GOT3 (cell line): ENCODE measurements around the gene SLC47A2.

Experiments used
- DNase-seq: peaks from one replicate; lab custom pipeline; 2025; ENCODE audit warnings: mixed read lengths; lab: John Stamatoyannopoulos, UW

The SLC47A2 gene

DNA sequence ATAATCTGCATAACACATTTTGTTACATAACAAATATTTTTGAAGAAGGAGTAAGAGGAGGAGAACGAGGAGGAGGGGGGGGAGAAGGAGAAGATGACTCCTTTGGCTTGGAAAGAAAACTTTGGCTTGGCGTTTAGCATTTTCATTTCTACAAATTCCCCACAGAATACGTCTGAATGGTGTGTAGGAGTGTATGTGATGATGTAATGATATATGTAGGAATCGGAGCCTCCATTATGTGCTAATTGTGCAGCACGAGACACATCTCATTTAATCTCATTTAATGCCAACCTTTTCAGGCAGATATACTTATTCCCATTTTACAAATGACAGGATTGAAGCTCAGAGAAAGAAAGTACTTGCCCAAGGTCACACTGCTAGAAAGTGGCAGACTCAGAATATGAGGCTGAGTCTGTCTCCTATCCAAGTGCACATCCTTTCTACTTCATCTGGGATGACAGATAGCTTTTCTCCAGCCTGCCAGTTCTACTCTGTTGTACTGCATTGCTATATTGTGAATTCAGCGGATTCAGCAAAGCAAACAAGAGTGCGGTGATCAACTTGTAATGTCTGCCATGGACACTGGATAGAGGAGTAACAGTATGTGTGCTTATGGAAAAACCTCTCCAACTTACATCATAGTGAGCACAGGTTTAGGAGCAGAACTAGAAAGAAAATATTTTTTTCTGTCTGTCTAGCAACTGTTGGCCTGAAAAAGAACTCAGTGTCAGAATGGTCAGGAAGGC lies 10.4 kb upstream of the SLC47A2 start:
- DNase-seq, result no peak

DNA sequence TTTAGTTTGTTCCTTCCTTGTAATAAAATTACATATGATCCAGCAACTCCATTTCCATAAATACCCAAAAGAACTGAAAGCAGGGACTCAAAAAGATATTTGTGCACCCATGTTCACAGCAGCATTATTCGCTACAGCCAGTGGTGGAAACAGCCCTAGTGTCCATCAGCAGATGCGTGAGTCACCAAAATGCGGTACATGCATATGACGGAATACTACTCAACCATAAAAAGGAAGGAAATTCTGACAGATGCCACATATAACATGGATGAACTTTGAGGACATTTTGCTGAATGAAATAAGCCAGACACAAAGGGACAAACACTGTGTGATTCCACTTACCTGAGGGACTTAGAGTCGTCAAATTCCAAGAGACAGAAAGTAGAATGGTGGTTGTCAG lies 9.1 kb upstream of the SLC47A2 start:
- DNase-seq, result no peak

DNA sequence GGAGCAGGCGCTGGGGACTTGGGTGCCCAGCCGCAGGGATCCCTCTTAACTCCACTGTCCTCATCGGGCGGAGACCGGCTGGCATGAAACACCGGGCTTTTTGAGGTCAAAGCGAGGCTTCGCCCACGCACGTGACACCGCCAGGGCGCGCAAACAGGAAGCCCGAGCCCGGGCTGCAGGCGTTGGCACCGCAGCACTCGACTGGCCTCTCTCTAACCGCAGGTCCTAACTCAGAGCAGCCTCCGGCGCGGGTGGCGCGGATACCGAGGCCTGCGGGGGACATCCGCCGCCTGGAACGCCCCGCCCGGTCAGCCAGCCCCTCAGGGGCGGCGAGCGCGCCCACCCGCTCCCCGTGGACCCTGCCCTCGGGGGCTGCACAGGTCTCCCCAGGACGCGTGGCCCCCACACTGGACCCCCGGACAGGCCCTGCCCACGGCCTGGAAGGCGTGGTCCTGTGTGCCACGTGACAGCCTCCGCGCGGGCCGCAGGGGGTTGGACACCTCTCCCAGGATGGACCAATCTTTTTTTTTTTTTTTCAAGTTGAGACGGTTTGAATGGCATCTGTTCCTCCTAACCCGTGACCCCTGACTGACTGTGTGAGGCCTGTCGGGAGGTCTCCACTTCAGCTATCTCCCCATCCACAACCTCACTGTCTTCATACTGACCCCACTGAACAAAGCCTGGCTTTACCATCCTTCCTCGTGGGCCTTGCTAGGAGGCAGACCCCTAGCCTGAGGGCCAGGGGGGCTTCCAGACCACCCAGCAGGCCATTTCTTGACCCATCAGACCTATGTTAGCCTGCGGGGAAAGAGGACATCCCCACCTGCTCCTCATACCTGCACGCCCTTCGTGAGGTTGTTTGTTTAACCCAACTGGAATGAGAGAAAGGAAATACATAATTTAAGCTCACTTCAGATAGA lies 8.4 kb upstream of the SLC47A2 start:
- DNase-seq, result no peak

DNA sequence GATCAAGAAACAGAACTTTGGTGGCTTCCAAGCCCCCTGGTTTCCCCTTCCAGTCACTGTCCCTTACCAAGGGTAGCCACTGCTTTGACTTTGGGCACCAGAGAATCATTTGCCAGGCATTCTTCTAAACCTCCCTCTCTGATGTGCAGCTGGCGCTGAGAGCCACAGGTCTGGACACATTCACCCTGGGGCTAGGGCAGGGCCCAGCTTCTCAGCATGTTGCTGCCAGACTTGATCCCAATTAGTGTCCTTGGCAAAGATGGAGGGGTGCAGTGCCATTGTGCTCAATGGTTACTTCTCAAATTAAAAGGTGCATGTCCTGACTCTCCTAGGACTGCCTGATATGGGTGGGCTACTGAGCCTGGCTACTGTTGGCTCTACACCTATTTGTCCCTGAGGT lies 7.6 kb upstream of the SLC47A2 start:
- DNase-seq, result no peak

DNA sequence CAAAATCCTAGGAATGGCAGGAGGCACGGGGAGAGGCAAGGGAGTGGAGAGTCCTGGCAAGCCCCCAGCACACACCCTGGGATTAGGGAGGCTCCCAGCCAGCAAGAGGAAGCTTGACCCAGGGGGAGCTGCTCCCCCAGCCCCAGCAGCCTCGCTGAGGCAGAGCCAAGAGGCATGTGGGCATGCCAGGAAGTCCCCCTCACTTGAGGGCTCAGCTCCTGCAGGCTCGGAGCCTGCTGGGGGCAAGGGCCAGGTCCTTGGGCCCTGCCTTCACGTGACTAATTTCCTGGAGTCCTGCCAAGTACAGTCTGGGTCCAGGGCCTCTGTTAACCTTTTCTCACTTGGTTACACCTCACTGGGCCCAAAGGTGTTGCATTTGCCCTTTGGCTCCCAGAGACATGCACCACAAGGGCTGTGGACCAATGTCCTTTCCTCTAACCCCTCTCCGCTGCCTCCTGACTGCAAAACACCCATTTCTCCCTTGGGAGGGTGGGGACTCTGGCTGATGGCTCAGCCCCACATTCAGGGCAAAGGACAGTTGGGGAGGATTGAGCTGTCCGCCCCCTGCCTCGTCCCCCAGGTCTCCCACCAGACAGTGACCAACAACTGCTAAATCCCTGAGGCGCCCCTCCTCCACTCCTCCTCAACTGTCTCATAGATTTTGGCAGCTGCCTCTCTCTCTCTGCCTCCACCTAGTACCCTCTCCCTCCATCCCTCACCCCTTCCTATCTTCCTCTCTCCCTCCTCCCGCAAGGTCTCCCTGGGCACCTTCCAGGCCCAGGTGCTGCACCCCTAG lies 4.4 kb upstream of the SLC47A2 start:
- no peak for DNase-seq

DNA sequence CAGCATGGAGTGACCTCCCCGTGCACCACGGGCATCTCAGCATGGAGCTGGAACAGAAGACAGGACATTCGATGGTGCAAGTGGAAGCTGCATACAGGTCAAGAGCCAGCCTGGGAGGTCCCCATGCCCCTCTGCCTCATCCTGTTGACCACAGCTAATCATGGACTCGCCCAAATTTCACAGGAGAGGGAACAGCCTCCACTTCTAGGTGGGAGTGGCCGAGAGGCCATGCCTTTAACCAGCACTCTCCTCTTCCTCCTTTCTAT lies 3.8 kb upstream of the SLC47A2 start:
- DNase-seq, result no peak

DNA sequence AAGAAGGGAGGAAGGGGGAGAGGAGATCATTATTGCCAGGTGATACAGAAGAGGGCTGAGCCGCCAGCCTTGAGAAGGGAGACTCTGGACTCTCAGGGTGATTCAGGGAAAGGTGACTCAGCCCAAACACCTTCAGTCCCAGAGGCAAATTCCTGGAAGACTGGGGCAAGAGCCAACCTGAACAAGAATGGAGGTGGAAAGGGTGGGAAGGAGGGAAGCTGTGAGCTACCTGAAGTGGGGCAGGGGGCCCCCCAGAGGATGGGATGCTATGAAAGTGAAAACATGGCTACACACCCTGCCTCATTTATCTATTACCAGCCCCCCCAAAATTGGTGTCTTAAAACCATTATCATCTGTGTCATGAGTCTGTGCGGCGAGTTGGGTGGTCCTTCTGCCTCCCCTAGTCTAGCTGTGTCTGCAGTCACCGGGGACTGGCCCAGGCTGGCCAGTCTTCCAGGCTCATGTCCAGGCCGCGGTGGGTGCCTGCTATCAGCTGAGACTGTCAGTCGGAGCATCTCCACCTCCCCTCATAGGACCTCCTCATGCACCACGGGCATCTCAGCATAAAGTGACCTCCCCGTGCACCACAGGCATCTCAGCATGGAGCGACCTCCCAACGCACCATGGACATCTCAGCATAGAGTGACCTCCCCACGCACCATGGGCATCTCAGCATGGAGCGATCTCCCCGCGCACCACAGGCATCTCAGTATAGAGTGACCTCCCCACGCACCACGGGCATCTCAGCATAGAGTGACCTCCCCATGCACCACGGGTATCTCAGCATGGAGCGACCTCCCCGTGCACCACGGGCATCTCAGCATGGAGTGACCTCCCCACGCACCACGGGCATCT lies 3.2 kb upstream of the SLC47A2 start:
- no peak for DNase-seq

DNA sequence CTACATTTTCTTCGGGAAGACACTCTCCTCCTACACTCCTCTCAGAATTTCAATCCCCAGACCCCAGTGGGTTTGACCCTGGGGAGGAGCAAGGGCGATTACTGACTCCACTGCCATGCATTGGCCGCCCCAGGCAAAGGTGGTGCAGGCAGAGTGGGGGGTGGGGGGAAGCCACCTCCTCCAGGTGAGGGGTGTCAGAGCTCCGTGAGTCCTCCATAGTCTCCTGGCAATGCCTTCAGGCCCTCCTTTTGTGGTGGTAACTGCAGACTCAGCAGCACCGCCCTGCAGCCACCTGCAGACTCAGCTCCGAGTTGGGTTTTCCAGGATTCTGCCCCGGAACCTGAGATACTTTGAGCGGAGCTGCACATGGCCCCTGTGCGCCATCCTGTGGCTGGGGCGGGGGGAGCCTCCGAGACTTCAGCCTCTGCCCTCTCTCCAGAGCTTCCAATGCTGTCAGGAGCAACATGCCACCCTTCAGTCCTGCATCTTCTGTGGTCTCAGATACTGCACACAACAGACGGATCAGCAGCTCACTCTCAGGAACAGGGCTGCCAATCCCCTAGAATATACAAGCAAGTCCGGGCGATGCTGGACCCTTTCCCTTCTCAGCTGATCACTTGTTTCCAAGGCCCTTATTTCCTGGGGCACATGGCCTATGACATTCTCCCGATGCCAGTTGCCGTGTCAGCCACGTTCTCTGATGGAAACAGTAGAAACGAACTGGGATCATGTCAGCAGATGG lies 2.4 kb upstream of the SLC47A2 start:
- DNase-seq, result no peak

DNA sequence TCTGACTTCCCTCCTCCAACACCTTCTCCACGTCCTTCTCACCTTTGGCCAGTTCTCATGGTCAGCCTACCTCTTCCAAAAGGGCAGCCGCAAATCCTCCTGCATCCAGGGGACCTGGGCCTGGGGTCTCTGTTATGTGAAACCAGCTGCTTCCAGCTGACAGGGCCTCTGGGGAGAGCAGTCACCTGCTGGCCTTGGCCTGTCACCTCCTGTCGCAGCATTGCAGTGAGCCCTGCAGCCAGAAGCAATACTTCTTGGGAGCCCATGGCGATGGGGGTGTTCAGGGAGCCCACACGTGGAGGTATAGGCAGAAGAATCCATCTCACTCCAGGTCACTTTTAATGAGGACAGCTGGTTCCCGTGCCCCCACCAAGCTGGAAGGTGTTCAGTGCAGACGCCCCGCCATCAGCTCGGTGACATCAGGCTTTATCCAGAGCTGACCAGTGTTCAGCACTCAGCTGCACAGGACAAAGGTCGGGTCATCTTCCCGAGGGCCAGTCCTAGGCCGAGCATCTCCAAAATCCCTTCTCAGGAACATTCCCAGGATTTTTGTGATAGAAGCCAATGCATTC lies 1.7 kb upstream of the SLC47A2 start:
- DNase-seq, result no peak

DNA sequence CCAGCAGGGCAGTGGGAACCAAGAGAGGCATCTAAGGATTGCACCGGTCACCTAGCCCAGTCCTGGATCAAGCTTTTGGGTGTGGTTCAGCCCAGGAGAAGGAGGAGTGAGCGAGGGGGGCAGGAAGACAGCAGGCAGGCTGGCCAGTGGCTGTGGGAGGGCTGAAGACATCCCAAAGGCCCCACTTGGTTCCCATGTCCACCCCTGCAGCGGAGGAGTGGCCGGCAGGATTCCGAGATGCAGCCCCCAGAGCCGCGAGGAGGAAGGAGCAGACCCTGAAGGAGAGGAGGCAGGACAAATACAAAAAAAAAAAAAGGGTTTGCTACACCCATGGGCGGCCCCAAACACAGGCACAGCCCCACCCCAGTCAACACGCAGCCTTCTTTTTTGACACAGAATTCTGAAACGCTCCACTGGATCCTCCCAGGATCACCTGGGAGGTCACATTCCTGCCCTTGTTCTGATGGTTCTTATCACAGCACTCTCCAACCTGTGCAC lies 1.1 kb upstream of the SLC47A2 start:
- DNase-seq, result no peak

DNA sequence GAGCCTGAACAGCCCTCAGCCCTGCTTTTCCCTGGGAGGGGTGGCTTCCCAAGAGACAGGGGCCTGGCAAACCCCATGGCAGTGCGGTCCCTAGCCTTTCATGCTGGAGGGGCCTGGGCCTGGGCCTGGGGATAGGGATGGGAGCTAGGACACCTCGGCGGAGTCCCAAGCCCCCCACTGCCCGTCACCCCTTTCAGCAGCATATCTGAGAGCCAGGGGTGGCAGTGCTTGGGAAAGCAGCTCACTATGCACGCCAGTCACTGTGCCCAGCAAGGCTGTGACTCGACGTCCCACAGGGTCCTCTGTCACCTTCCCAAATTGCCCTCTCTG lies 612 bp upstream of the SLC47A2 start:
- DNase-seq, result no peak

DNA sequence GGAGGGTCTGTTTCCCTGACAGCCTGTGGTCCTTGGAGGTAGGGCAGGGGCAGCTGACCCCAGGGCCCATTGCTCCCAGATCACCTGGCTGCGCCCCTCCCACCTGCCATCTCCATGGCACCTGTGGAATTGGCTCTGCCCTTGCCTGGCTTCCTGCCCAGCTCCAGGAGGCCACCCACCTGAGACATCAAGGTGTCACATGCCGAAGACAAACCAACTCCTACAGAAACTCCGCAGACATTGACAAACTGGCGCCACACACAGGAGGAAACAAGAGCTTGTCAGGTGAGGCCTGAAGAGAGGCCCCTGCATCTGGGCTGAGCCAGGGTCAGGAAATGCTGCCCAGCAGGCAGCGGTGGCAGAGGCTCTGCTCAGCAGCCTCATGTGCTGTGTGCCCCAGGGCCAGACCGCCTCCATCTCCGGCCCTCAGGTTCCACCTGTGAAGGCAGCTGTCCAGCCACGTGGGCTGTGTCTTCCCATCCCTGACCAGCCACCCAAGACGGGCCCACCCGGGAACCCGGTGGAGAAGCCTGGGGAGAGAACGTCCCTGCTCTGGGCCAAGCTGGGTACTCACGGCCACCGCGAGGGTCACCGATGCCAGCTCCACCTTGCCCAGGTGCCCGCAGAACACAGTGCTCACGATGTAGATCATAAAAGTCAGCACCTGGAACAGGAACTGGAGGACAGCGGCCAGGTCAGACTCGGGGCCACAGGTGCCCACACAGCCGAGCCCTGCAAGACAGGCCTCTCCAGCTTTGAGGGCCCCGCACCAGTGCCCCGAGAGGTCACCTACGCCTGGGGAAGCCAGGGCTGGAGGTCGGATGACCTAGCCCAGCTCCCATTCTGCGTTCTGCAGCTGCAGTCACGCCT lies 1.6 kb downstream of the SLC47A2 start:
- DNase-seq, result no peak

DNA sequence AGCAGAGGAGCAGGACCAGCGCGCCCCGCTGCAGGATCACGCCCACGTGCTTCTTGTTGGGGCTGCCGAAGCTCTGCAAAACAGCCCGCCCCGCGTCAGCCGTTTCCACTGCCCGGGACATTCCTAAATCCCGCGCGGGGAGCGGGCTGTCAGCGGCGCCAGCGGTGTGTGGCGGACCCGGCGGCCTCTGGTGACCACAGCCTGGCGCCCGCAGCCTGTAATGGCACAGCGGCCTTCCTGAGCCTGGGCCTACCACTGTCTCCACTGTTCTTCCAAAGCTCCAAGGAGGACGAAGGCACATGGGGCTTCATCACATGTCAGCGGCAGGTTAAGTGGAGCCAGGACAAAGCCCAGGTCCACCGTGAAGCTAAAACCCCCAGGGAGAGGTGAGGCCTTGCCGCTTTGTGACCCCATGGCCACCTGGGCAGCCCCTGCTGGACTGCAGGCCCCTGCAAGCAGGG lies 2.5 kb downstream of the SLC47A2 start:
- no peak for DNase-seq

DNA sequence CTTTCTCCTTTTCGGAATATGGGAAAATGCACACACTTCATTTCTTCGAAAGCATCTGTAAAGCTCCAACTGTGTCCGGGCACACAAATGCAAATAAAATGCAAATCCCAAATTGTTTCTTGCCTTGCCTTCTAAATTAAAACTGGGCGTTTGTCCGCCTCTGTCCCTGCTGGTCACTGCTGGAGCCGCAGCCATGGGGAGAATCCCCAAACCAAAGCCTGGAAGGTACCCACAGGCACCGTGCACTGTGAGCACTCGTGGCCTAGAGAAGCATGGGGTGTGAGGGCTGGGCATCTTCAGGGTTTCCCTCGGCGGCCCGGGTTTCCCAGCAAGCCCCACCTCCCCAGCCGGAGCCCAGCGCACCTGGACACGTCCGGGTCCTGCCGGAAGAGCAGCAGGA lies 2.9 kb downstream of the SLC47A2 start:
- DNase-seq, result no peak

DNA sequence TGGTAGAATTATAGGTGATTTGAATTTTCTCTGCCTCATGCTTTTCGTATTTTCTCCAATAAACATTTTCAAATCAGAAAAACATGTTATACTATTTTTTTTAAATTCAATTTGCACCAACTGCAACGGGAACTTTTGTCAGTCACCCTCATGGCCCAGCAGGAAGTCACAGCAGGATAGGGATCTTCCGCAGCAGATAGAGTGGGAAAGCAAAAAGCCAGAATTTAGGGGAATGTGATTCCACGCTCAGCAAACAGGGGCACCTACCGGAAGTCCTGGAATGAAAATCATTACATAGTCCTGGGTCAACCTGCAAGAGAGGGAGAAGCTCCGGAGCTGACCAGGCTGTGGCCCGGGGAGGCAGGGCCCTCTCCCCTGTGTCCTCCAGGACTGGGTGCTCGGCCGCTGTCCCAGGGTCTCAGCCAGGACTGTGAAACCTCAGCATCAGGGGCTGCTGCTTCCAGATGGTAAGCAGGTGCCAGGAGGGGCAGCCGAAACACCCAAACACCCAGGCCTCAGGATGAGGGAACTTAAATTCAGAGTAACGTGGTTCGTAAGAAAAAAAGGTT lies 3.9 kb downstream of the SLC47A2 start:
- DNase-seq, result no peak

DNA sequence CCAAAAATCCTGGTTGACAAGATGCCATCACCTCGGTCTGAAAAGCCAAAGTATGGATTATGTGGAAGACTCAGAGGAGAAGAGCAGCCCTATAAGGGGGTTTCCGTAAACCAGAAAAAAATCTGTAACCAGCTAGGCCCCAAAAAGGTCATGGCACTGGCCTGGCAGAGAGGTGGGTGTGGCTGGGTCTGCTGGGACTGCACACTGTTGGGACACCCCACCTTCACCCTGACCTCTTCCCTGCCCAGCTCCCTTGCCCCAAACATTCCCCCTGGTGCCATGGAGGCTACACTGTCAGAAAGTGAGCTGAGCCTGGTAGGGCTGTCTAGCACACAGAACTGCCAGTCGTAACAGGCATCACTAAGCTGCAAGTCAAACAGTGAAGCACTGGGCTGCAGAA lies 6.5 kb downstream of the SLC47A2 start:
- DNase-seq, result no peak

DNA sequence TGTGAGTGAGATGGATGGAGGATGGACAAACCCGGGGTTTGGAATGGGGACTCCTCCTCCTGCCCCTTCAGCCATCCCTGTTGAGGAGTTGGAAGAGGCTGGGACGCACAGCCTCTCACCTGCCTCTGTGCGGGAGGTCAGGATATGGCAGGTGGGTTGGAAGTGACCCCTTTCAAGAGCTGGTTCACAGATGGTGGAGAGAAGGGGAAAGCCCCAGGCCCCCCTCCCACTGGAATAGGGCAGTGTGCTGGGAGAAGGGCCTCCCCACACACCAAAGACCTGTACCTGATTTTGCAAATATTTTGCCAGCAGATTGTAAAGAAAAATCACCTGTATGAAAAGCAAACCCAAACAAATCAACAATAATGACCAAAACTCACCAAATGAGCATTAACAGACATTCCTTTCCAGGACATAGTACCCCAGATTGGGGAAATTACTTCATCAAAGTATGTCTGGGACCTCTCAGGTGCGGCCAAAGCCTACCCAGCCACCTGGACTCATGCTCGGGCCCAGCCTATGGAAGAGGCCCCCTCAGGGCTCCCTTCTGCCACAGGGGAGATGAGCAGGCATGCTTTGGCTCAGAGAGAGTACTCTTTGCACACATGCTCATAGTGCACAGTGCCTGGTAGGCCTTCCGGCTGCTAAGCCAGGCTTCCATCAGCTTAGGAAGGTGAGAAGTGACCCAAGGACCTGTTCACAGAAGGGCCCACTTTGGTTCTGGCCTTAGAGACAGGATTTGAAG lies 7.8 kb downstream of the SLC47A2 start:
- no peak for DNase-seq

DNA sequence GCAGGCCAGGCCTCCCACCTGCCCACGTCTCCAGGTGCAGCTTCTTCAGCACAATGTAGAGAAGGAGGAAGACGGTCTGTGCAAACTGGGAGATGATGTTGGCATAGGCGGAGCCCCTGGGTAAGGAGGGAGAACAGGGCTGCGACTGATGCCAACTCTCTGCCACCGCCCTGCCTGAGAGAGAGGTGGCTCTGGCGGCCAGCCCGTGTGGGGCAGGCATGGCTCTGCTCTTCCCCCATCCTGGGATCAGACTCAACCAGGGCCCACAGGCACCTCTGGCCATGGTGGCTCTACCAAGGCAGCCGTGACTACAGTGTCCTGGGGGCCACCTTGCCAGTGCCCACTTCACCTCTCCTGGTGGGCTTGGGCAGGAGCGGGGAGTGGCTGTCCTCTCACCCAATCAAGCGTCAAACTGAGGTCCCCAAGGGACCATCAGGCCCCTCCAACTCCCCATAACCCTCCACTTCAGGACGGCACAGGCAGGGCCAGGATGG lies 8.6 kb downstream of the SLC47A2 start:
- no peak for DNase-seq
